Caco-2 (cell line): Measurements from ENCODE around the gene VAMP4. TPM values are rescaled to one million over a fixed set of nuclear protein-coding genes. Genes with fewer than 3 reads are reported as not detected.
"Not testable (repeated sequence)": the region's sequence is repeated elsewhere in the genome, so short reads cannot be mapped to it uniquely, and the experiment has no call there.

ENCODE experiments used
- BruUV-seq: library from RNA; stranded (reverse); fragments of 400-500 nt; replicated peaks from 2 replicates; lab custom pipeline; 2021; lab: Mats Ljungman, UMichigan
- CTCF ChIA-PET: fragments of 300-600 bp; sonication (Branson Sonifier 250); formaldehyde crosslinking; loops from one replicate; lab custom pipeline; 2022; ENCODE audit warnings: antibody characterized with exemption; lab: Charles Lee
- POLR2A ChIA-PET: fragments of 300-600 bp; sonication (Branson Sonifier 250); formaldehyde crosslinking; loops from one replicate; lab custom pipeline; 2022; ENCODE audit warnings: antibody characterized with exemption; lab: Charles Lee
- DNase-seq, 2 experiments: peaks; one replicate each; pipeline versions ENCODE4 v3.0.0 to v3.0.0-alpha.2; 2020 to 2022
- H3K27me3 ChIP-seq: replicated peaks from 2 replicates; pipeline ENCODE4 v1.6.0; 2011; ENCODE audit warnings: low read length; ENCODE audit not compliant: control insufficient read depth, insufficient read depth
- H3K36me3 ChIP-seq: 2 replicates; pipeline ENCODE4 v1.5.1; 2011; ENCODE audit warnings: low read length; ENCODE audit not compliant: control insufficient read depth, insufficient read depth
- H3K4me1 ChIP-seq: fragments of 250-450 bp; sonication (Bioruptor Pico); 2 replicates; pipeline ENCODE4 v1.5.1; 2020; ENCODE audit warnings: mild to moderate bottlenecking
- H3K4me3 ChIP-seq: 2 replicates; pipeline ENCODE4 v1.5.1; 2011; ENCODE audit warnings: low read depth, mild to moderate bottlenecking, control low read depth, low read length
- H3K9me3 ChIP-seq: fragments of 250-450 bp; sonication (Bioruptor Pico); 2 replicates; pipeline ENCODE4 v1.5.1; 2020; ENCODE audit warnings: mild to moderate bottlenecking, moderate library complexity
- H3K27ac Mint-ChIP-seq: one replicate; pipeline ENCODE4 v1.8.0; 2022; ENCODE audit warnings: mixed read lengths; ENCODE audit not compliant: unreplicated experiment
- H3K27me3 Mint-ChIP-seq: one replicate; pipeline ENCODE4 v1.8.0; 2022; ENCODE audit warnings: mixed read lengths; ENCODE audit not compliant: insufficient read depth, unreplicated experiment
- H3K36me3 Mint-ChIP-seq: one replicate; pipeline ENCODE4 v1.8.0; 2022; ENCODE audit warnings: mild to moderate bottlenecking, mixed read lengths; ENCODE audit not compliant: insufficient read depth, unreplicated experiment
- H3K4me1 Mint-ChIP-seq: one replicate; pipeline ENCODE4 v1.8.0; 2022; ENCODE audit warnings: low read depth, mixed read lengths; ENCODE audit not compliant: unreplicated experiment
- H3K4me3 Mint-ChIP-seq: one replicate; pipeline ENCODE4 v1.8.0; 2022; ENCODE audit warnings: mild to moderate bottlenecking, moderate library complexity, mixed read lengths; ENCODE audit not compliant: unreplicated experiment
- H3K9me3 Mint-ChIP-seq: one replicate; pipeline ENCODE4 v1.8.0; 2022; ENCODE audit warnings: mixed read lengths; ENCODE audit not compliant: unreplicated experiment
- CTCF ChIP-seq, 2 experiments: fragments of 200-600 bp in 1 of 2; IDR thresholded peaks; 1 replicate in 1 of 2; 2 replicates in 1 of 2; pipeline versions ENCODE4 v1.5.1 to v1.8.0; 2011 to 2022; ENCODE audit warnings: antibody characterized with exemption in 1 of 2, control low read depth in 1 of 2, inconsistent platforms in 1 of 2, low read depth in 1 of 2, low read length in 1 of 2, mild to moderate bottlenecking in 1 of 2, moderate library complexity in 1 of 2; ENCODE audit not compliant: insufficient read depth in 1 of 2, severe bottlenecking in 1 of 2, unreplicated experiment in 1 of 2
- intact Hi-C: fragments of 100-400 bp; cut with micrococcal nuclease; formaldehyde crosslinking; loops from one replicate; pipeline ENCODE4 v1.10.0; 2022; ENCODE audit not compliant: unreplicated experiment
- total RNA-seq: library from RNA; stranded (reverse); gene quantifications from 2 replicates; pipeline ENCODE4 v1.2.3, GENCODE V29; 2022

Gene VAMP4
- total RNA-seq, 1 experiment from 2014 or later: 4.9 TPM

- ChIA-PET CTCF (no interaction called here), POLR2A (interaction anchor here (0.6 kb wide), 1 partner anchor 42 kb away, joined by 5 read pairs; no protein-coding TSS in a partner anchor)
- no TSS peak for BruUV-seq
- no peaks in the 10 kb centered on the region for H3K27me3 Mint-ChIP-seq
- H3K4me3 Mint-ChIP-seq: no peak overlapping the region
- no peaks in the 10 kb centered on the region for H3K9me3 Mint-ChIP-seq
- Histone ChIP-seq H3K27me3 (no peaks in the 10 kb centered on the region), H3K9me3 (no peaks in the 10 kb centered on the region), H3K4me1 (no peaks in the 10 kb centered on the region), H3K4me3 (no peak overlapping the region), H3K36me3 (no peaks in the 10 kb centered on the region)
- TF ChIP-seq CTCF (IDR thresholded peaks at IDR 0.05; ENCODE audit: insufficient read depth in 1 of 2, low read depth in 1 of 2, low read length in 1 of 2, severe bottlenecking in 1 of 2, unreplicated experiment in 1 of 2): no peak
- no peak for DNase-seq
- H3K36me3 Mint-ChIP-seq: no peaks in the 10 kb centered on the region
- H3K4me1 Mint-ChIP-seq: no peaks in the 10 kb centered on the region
- H3K27ac Mint-ChIP-seq: no peak overlapping the region
- intact Hi-C loops: no loop called here
These were observed 34.3 kb downstream of the VAMP4 start for GRCh38 chr1:171707583-171707982.

GRCh38 chr1:171702598-171702997, 39.3 kb downstream of the VAMP4 start:
- POLR2A ChIA-PET: no interaction called here
- TF ChIP-seq CTCF (IDR thresholded peaks at IDR 0.05; ENCODE audit: insufficient read depth in 1 of 2, low read depth in 1 of 2, low read length in 1 of 2, severe bottlenecking in 1 of 2, unreplicated experiment in 1 of 2): no peak
- CTCF ChIA-PET: interaction anchor here (0.6 kb wide), 1 partner anchor 278 kb away, joined by 5 read pairs; no protein-coding TSS in a partner anchor
- Histone ChIP-seq H3K36me3 (no peaks in the 10 kb centered on the region), H3K9me3 (no peaks in the 10 kb centered on the region), H3K4me3 (no peak overlapping the region), H3K27me3 (no peaks in the 10 kb centered on the region), H3K4me1 (no peaks in the 10 kb centered on the region)
- no peaks in the 10 kb centered on the region for H3K9me3 Mint-ChIP-seq
- no peak overlapping the region for H3K4me3 Mint-ChIP-seq
- H3K4me1 Mint-ChIP-seq: no peaks in the 10 kb centered on the region
- no TSS peak for BruUV-seq
- H3K36me3 Mint-ChIP-seq: no peaks in the 10 kb centered on the region
- intact Hi-C loops: no loop called here
- H3K27me3 Mint-ChIP-seq: no peaks in the 10 kb centered on the region
- DNase-seq: no peak
- no peak overlapping the region for H3K27ac Mint-ChIP-seq

GRCh38 chr1:171699531-171699930, 42.3 kb downstream of the VAMP4 start:
- no peak for TF ChIP-seq CTCF (IDR thresholded peaks at IDR 0.05; ENCODE audit: insufficient read depth in 1 of 2, low read depth in 1 of 2, low read length in 1 of 2, severe bottlenecking in 1 of 2, unreplicated experiment in 1 of 2)
- Histone ChIP-seq H3K9me3 (no peaks in the 10 kb centered on the region), H3K36me3 (no peaks in the 10 kb centered on the region), H3K4me3 (no peak overlapping the region), H3K4me1 (no peaks in the 10 kb centered on the region), H3K27me3 (no peaks in the 10 kb centered on the region)
- H3K36me3 Mint-ChIP-seq: no peaks in the 10 kb centered on the region
- H3K9me3 Mint-ChIP-seq: peaks cover 23% of the 10 kb centered on the region
- no TSS peak for BruUV-seq
- no peak overlapping the region for H3K27ac Mint-ChIP-seq
- H3K27me3 Mint-ChIP-seq: no peaks in the 10 kb centered on the region
- no peak for DNase-seq
- intact Hi-C loops: no loop called here
- CTCF ChIA-PET: no interaction called here
- H3K4me3 Mint-ChIP-seq: no peak overlapping the region
- no peaks in the 10 kb centered on the region for H3K4me1 Mint-ChIP-seq
- POLR2A ChIA-PET: no interaction called here

- CTCF ChIA-PET, DNase-seq, H3K4me1 Mint-ChIP-seq, H3K4me1 ChIP-seq, BruUV-seq, H3K4me3 ChIP-seq, H3K27ac Mint-ChIP-seq, H3K36me3 Mint-ChIP-seq, intact Hi-C loops, H3K27me3 ChIP-seq, H3K36me3 ChIP-seq, H3K9me3 ChIP-seq, POLR2A ChIA-PET, H3K4me3 Mint-ChIP-seq, H3K27me3 Mint-ChIP-seq: not testable (repeated sequence)
- H3K9me3 Mint-ChIP-seq: peaks cover 23% of the 10 kb centered on the region
These were observed 46.1 kb downstream of the VAMP4 start for GRCh38 chr1:171695772-171696171.

GRCh38 chr1:171693541-171693940, 48.3 kb downstream of the VAMP4 start:
- H3K27ac Mint-ChIP-seq, H3K27me3 ChIP-seq, H3K36me3 Mint-ChIP-seq, DNase-seq, BruUV-seq, CTCF ChIA-PET, H3K4me1 Mint-ChIP-seq, H3K27me3 Mint-ChIP-seq, H3K4me3 Mint-ChIP-seq, H3K9me3 ChIP-seq, POLR2A ChIA-PET, H3K4me3 ChIP-seq, H3K4me1 ChIP-seq, intact Hi-C loops, H3K36me3 ChIP-seq: not testable (repeated sequence)
- H3K9me3 Mint-ChIP-seq: peaks cover 23% of the 10 kb centered on the region
